ENCODE measurements around the gene HNRNPF.

The HNRNPF gene

GRCh38 chr10:43374194-43374593 lies 34.8 kb downstream of the HNRNPF start:
- no peak for DNase-seq

DNA sequence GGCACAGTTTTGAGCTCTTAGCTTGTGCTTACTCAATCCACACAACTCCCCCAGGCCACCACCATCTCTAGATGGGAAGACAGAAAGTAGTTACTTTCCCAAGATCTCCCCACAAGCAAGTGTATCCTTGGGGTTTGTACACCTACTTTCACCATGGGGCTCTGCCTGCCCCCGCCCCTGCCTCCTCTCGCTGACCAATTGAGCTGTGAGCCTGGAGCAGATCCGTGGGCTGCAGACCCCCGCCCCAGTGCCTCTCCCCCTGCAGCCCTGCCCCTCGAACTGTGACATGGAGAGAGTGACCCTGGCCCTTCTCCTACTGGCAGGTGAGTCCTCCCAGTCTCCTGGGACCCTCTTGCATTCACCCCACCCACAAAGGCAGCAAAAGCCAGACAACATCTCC lies 35.5 kb downstream of the HNRNPF start:
- DNase-seq, result no peak

DNA sequence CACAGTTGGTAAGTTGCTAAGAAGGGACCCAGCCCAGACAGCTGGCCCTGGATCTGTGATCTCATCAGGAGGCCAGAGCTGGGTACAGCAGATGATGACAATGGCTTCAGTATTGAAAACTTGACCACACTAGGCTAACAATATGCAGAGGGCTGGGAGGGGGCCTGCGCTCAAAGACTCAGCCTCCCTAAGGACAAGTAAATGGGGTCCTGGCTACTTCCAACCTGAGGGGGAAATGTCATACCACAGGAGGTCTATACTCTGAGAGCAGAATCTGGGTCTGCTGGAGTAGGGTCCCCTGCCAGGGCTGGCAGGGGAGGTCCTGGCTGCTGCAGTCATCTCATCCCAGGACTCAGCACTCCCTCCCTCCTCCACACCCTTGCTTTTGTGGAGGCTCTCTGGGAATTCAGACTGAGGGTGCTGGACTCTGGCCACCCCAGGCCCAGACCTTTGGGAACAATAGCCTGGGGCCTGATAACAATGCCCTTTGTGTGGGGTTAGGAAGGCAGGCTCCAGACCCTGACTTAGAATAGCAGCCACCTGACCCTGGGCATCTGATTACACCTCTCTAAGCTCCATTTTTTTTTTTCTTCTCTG lies 36.1 kb downstream of the HNRNPF start:
- DNase-seq, result no peak

DNA sequence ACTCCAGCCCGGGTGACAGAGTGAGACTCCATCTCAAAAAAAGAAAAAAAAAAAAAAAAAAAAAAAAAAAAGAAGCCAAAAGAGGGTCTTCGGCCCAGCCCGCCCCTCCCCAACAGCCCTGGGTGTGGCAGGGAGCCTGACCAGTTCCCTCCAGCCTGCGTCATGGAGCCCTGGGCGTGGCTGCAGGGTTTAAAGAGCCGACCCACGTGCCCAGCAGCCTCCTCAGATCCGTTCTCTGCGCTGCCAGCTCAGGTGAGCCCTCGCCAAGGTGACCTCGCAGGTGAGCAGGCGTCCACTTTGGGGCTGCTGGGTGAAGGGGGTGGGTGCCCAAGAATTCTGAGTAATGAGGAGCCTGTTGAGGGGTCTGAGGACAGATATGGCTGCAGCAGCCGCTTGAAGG lies 37.6 kb downstream of the HNRNPF start, which contains the start of gene FXYD4:
TSS of gene FXYD4 (plus strand) at position 219 of the 400 bp plus-strand sequence. CDS start 2,111 bp downstream, outside the sequence.
- DNase-seq, result no peak

DNA sequence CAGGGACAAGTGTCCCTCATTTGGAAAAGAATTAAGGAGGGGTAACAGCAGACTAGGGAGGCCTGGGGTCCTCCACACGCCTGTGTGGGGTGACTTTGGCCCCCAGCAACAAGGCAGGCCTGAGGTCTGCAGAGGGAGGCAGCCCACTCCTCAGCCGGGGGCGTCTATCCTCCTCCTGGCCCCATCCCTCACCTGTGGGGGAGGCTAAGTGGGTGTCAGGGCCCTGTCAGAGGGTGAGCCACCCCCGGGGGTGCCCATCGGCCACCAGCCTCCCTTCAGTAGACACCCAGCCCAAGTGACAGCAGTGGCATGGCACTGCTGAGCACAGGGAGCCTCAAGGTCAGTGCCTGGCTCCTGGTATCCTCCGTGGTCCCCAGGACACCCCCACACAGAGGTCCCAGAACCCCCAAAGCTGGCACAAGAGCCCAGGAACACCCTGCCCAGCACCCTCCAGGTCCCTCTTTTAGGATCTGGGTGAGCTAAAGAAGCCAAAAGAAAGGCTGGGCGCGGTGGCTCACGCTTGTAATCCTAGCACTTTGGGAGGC lies 38.2 kb downstream of the HNRNPF start:
- DNase-seq, result no peak

GRCh38 chr10:43369921-43370320 lies 39.1 kb downstream of the HNRNPF start:
- DNase-seq, result no peak

DNA sequence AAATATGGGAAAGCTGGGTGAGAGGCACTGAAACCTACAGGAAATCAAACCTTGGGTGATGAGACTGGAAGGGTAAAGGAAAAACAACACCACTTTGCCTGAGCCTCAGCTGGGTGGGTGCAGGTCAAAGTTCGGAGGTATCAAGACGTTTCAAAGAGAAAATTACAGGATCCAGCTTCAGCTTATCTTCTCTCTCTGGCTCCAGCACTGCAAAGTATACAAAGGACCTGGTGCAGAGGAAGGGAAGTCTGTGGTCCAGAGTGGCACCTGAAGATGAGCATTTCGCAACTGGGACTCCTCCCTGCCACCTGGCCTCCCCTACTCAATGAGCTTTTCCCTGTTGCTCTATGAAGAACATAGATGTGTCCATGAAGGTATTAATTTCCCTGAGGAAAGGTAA lies 44.0 kb downstream of the HNRNPF start:
- DNase-seq, result no peak

- DNase-seq, result peak; percentile 95
Measured at GRCh38 chr10:43362191-43362839, 46.7 kb downstream of the HNRNPF start.

GRCh38 chr10:43361547-43362190 lies 47.3 kb downstream of the HNRNPF start:
- no peak for DNase-seq

GRCh38 chr10:43360086-43360485 lies 48.9 kb downstream of the HNRNPF start:
- DNase-seq, result no peak

DNA sequence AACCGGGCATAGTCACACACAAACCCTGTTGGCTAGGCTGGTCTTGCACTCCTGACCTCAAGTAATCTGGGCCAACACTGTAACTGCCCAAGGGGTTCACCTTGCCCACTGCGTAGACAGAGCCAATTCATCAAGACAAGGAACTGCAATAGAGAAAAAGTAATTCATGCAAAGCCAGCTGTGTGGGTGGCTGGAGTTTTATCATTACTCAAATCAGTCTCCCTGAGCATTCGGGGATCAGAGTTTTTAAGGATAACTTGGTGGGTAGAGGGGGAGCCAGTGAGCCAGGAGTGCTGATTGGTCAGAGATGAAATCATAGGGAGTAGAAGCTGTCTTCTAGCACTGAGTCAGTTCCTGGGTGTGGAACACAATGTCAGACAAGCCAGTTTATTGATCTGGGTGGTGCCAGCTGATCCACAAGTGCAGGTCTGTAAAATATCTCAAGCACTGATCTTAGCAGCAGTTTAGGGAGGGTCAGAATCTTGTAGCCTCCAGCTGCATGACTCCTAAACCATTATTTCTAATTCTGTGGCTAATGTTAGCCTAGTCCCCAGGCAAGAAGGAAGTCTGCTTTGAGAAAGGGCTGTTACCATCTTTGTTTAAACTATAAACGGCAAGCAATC lies 53.1 kb downstream of the HNRNPF start:
- no peak for DNase-seq

DNA sequence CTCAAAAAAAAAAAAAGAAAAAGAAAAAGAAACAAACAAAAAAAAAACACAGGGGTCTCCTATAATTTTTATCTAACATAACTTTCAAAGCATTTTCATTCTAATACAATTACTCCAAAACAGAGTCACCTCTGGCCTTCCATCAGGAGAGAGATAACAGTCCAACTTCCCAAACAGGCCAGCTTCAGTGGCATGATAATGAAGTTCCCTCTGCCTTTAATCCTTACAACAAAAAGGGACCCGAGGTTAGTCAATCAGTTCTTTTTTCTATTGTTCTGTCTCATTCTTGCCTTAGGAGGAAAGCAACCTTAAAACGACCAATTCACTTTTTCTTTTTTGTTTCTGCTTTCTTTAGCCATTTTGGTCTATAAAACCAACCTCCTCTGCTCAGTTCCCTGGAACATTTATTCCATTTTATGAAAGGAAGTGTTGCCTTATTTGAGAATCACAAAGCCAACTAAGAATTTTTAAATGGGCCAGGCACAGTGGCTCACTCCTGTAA lies 54.1 kb downstream of the HNRNPF start:
- DNase-seq, result no peak

GRCh38 chr10:43354330-43354635 lies 54.7 kb downstream of the HNRNPF start:
- DNase-seq, result no peak

DNA sequence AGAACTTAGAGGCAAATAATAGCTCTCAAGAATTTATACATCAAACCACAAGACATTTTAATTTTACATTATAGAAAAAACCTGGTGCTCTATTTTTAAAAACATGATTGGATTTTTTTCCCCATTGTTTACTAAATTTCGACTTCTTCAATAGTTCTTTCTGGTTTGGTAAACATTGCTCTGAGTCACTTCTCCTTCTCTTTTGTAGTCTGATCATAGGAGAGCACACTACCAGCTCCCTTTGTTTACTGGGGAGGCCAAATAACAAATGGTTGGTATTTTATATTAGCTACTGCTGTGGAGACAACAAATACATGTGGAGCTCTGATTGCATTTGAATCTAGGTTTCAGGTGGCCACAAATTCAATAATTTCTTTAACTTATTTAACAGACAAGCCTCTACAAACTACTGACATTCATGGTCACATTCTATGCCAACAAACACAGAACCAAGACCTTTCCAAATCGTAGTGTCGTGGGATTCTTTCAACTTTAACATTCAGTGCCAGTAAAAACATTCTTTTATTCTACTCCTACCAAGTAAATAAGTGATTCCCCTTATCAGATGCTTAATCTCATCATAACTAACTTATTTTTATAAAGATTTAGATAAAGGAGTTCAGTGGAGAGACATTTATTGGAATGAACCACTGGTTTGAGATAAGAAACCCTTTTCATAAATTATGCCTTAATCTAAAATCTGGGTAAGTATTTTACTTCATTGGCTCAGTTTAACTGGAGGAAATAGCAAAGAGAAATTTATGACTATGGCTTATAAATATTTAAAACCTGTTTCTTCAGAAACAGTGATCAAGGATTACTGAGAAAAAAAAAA lies 55.3 kb downstream of the HNRNPF start:
- DNase-seq, result no peak

- DNase-seq, result no peak
Measured at GRCh38 chr10:43352951-43353350, 56.0 kb downstream of the HNRNPF start.

DNA sequence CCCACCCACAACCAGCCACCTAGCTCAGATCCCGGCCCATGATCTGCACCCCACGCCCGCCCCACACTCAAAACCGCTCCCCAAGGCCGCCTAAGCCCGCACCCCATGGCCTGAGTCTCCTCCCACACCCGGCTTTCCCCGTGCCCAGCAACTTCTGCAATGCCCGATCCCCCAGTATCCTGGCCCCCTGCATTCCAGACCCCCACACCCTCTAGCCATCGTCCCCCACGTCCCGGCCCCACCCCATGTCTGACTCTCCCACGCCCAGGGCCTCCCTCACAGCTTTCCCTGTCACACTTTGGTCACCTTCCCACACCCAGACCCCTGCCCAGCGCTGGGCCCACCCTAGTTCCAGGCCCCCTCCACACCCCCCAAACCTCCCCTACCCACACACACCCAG lies 57.7 kb downstream of the HNRNPF start:
- no peak for DNase-seq

DNA sequence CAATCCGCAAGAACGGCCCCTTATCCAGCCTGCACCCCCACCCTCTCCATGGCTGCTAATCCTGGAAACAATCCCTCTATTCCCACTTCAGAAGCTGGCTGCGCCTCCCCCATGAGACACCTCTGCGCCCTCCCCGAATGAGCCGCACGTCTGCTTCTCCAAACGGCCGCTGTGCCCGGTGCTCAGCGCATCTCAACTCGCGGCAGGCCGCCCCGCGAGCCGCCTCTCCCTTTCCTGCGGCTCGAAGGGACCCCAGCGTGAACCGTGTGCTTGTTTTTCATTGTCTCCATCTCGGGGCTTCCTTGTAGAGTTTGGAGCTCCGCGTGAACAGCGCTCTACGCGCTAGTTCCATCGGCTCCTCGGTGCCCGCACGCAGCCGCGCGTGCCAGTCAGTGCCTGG lies 58.3 kb downstream of the HNRNPF start:
- no peak for DNase-seq

- no peak for DNase-seq
Measured at GRCh38 chr10:43350156-43350555, 58.8 kb downstream of the HNRNPF start.

DNA sequence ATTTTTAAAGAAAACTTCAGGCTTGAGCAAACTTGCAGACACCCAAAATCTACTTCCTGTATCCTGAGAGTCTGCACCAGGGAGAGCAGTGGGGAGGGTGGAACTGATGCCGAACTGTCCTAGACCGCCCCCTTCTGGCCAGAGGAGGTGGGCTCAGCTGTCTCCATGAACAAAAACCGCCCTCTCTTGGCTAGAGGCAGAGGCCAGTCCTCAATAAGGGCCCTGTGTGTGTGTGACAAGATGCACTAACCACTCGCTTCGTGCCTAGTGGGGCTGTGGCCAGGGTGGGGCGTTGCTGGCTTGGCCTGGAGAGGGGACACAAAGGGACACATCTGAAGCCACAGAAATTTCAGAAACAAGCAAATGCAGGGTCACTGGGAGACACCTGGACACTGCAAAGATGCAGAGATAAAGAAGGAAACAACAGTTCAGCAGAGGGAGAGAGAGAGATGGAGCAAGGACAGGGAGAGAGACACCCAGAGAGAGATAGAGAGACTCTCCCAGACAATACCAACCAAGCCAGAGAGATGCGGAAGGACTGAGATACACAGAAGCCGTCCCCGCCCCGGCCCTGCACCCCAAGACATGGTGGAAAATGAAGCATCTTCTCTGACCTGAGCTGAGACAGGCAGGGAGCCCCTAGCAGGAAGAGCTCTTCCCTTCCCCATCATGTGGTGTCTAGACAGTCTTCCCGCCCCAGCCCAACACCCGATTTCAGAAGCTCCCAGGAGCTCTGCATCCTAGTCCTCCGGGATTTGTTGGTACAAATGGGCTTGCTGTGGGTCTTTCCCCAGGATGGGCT lies 60.3 kb downstream of the HNRNPF start:
- DNase-seq, result peak; percentile 92

GRCh38 chr10:43347997-43348396 lies 61.0 kb downstream of the HNRNPF start:
- DNase-seq, result no peak

- DNase-seq, result no peak
Measured at GRCh38 chr10:43344051-43344450, 64.9 kb downstream of the HNRNPF start.

GRCh38 chr10:43343126-43343525 lies 65.9 kb downstream of the HNRNPF start:
- no peak for DNase-seq
